IMR-90 (cell line): ENCODE results near the gene PLIN5. TPM values are rescaled to one million over a fixed set of nuclear protein-coding genes. Genes with fewer than 3 reads are reported as not detected.
A peak's percentile ranks its signal among the peaks of the same experiment; 100 is the strongest.

ENCODE experiments used
- ATAC-seq: fragments of 200-7000 bp; cut with Tn5 transposase; 2 replicates; pipeline ENCODE4 v1.9.1; 2020; ENCODE audit warnings: low read depth, mild to moderate bottlenecking, moderate library complexity
- BruUV-seq: library from RNA; stranded (reverse); fragments of 400-500 nt; replicated peaks from 2 replicates; lab custom pipeline; 2021; lab: Mats Ljungman, UMichigan
- CTCF ChIA-PET: fragments of 300-600 bp; formaldehyde crosslinking; extraction: SDS; loops from one replicate; lab custom pipeline; 2021; ENCODE audit warnings: antibody characterized with exemption; lab: Yijun Ruan, JAX
- POLR2A ChIA-PET: fragments of 300-600 bp; sonication (Branson Sonifier 250); formaldehyde crosslinking; loops from one replicate; lab custom pipeline; 2022; ENCODE audit warnings: antibody characterized with exemption; ENCODE audit not compliant: unreplicated experiment; lab: Charles Lee
- DNase-seq: peaks from one replicate; pipeline ENCODE4 v3.0.0; 2013
- H2AFZ ChIP-seq: replicated peaks from 2 replicates; pipeline ENCODE3; 2013; ENCODE audit warnings: low read length, mild to moderate bottlenecking; ENCODE audit not compliant: poor library complexity
- H2AK5ac ChIP-seq: 2 replicates; pipeline ENCODE4 v1.6.1; 2013; ENCODE audit warnings: low read depth, low read length, inconsistent platforms
- H2AK9ac ChIP-seq: replicated peaks from 2 replicates; pipeline ENCODE3; 2013; ENCODE audit warnings: mild to moderate bottlenecking, low read depth, low read length, moderate library complexity; ENCODE audit not compliant: poor library complexity
- H2BK120ac ChIP-seq: 2 replicates; pipeline ENCODE4 v1.6.1; 2013; ENCODE audit warnings: low read depth, low read length, inconsistent platforms
- H2BK15ac ChIP-seq: 3 replicates; pipeline ENCODE4 v1.6.1; 2013; ENCODE audit warnings: low read depth, low read length, inconsistent platforms
- H2BK20ac ChIP-seq: 2 replicates; pipeline ENCODE4 v1.6.1; 2013; ENCODE audit warnings: low read depth, mild to moderate bottlenecking, inconsistent platforms, low read length, moderate library complexity
- H2BK5ac ChIP-seq: 2 replicates; pipeline ENCODE4 v1.6.1; 2013; ENCODE audit warnings: mild to moderate bottlenecking, low read depth, low read length, inconsistent platforms; ENCODE audit not compliant: poor library complexity, severe bottlenecking
- H3K14ac ChIP-seq: replicated peaks from 2 replicates; pipeline ENCODE4 v1.6.1; 2013; ENCODE audit warnings: low read depth, low read length, inconsistent platforms
- H3K18ac ChIP-seq: 2 replicates; pipeline ENCODE4 v1.6.1; 2013; ENCODE audit warnings: low read depth, low read length, control low read depth
- H3K23ac ChIP-seq: 2 replicates; pipeline ENCODE4 v1.6.1; 2013; ENCODE audit warnings: low read depth, low read length, inconsistent platforms
- H3K27ac ChIP-seq: 2 replicates; pipeline ENCODE4 v1.5.1; 2013; ENCODE audit warnings: mild to moderate bottlenecking, control low read depth, low read length; ENCODE audit not compliant: insufficient read depth
- H3K27me3 ChIP-seq: 2 replicates; pipeline ENCODE4 v1.6.1; 2013; ENCODE audit warnings: low read length; ENCODE audit not compliant: control insufficient read depth, insufficient read depth
- H3K36me3 ChIP-seq: 2 replicates; pipeline ENCODE4 v1.6.1; 2013; ENCODE audit warnings: low read length, mixed read lengths; ENCODE audit not compliant: control insufficient read depth, insufficient read depth
- H3K4ac ChIP-seq: 2 replicates; pipeline ENCODE4 v1.6.1; 2013; ENCODE audit warnings: low read depth, low read length, inconsistent platforms
- H3K4me1 ChIP-seq: 2 replicates; pipeline ENCODE4 v1.6.1; 2013; ENCODE audit warnings: low read length, mixed read lengths; ENCODE audit not compliant: control insufficient read depth, insufficient read depth
- H3K4me2 ChIP-seq: 2 replicates; pipeline ENCODE4 v1.6.1; 2013; ENCODE audit warnings: low read depth, mild to moderate bottlenecking, control low read depth, low read length, moderate library complexity
- H3K4me3 ChIP-seq: 2 replicates; pipeline ENCODE4 v1.5.1; 2013; ENCODE audit warnings: low read depth, mild to moderate bottlenecking, control low read depth, low read length, moderate library complexity; ENCODE audit not compliant: insufficient read depth
- H3K56ac ChIP-seq: 2 replicates; pipeline ENCODE4 v1.6.1; 2013; ENCODE audit warnings: low read length, inconsistent platforms; ENCODE audit not compliant: insufficient read depth; ENCODE audit errors: extremely low read depth
- H3K79me1 ChIP-seq, 2 experiments: 2 replicates each; pipeline ENCODE4 v1.6.1; 2013; ENCODE audit warnings: low read length in 2 of 2, inconsistent platforms in 1 of 2, low read depth in 1 of 2
- H3K9ac ChIP-seq: 2 replicates; pipeline ENCODE4 v1.6.1; 2013; ENCODE audit warnings: low read depth, low read length, control low read depth
- H3K9me1 ChIP-seq: 2 replicates; pipeline ENCODE4 v1.6.1; 2013; ENCODE audit warnings: low read length, inconsistent platforms; ENCODE audit not compliant: insufficient read depth
- H3K9me3 ChIP-seq: 2 replicates; pipeline ENCODE4 v1.6.1; 2013; ENCODE audit warnings: low read length; ENCODE audit not compliant: control insufficient read depth, insufficient read depth
- H4K20me1 ChIP-seq: 2 replicates; pipeline ENCODE4 v1.6.1; 2013; ENCODE audit warnings: low read length, inconsistent platforms; ENCODE audit not compliant: insufficient read depth
- H4K5ac ChIP-seq: 2 replicates; pipeline ENCODE4 v1.6.1; 2013; ENCODE audit warnings: mild to moderate bottlenecking, low read depth, low read length, control low read depth
- H4K8ac ChIP-seq, 2 experiments: 2 replicates each; pipeline ENCODE4 v1.6.1; 2013; ENCODE audit warnings: low read depth in 2 of 2, low read length in 2 of 2, control low read depth in 1 of 2, inconsistent platforms in 1 of 2
- H4K91ac ChIP-seq: 2 replicates; pipeline ENCODE4 v1.6.1; 2013; ENCODE audit warnings: low read depth, low read length, inconsistent platforms; ENCODE audit not compliant: insufficient read depth
- BHLHE40 ChIP-seq: fragments of 150-350 bp; IDR thresholded peaks from 2 replicates; pipeline ENCODE4 v1.6.1; 2016; ENCODE audit warnings: mild to moderate bottlenecking, low read depth, low read length
- CTCF ChIP-seq: conservative IDR thresholded peaks from 2 replicates; pipeline ENCODE4 v1.5.1; 2012; ENCODE audit warnings: mild to moderate bottlenecking, low read depth, low read length, improper control_type of control experiment
- FOS ChIP-seq: fragments of 150-350 bp; IDR thresholded peaks from 2 replicates; pipeline ENCODE4 v1.6.1; 2016; ENCODE audit warnings: low read depth, low read length
- MAFK ChIP-seq: IDR thresholded peaks from 2 replicates; pipeline ENCODE4 v1.6.1; 2012; ENCODE audit warnings: low read depth, low read length, improper control_type of control experiment
- MAZ ChIP-seq: IDR thresholded peaks from 2 replicates; pipeline ENCODE4 v1.6.1; 2012; ENCODE audit warnings: low read depth, mild to moderate bottlenecking, low read length, improper control_type of control experiment, moderate library complexity, borderline replicate concordance
- NFE2L2 ChIP-seq: fragments of 150-350 bp; IDR thresholded peaks from 2 replicates; pipeline ENCODE4 v1.6.1; 2016; ENCODE audit warnings: low read depth, mild to moderate bottlenecking, low read length
- POLR2A ChIP-seq: IDR thresholded peaks from 2 replicates; pipeline ENCODE4 v1.6.1; 2012; ENCODE audit warnings: mild to moderate bottlenecking, low read depth, low read length
- RAD21 ChIP-seq: IDR thresholded peaks from 2 replicates; pipeline ENCODE4 v1.6.1; 2012; ENCODE audit warnings: low read length, improper control_type of control experiment
- RCOR1 ChIP-seq: IDR thresholded peaks from 2 replicates; pipeline ENCODE4 v1.6.1; 2012; ENCODE audit warnings: mild to moderate bottlenecking, low read length, improper control_type of control experiment; ENCODE audit not compliant: insufficient replicate concordance
- SMC3 ChIP-seq: fragments of 150-350 bp; IDR thresholded peaks from 2 replicates; pipeline ENCODE4 v1.6.1; 2016; ENCODE audit warnings: low read depth, mild to moderate bottlenecking, antibody characterized with exemption, low read length, moderate library complexity
- USF2 ChIP-seq: fragments of 150-350 bp; IDR thresholded peaks from 2 replicates; pipeline ENCODE4 v1.6.1; 2017; ENCODE audit warnings: mild to moderate bottlenecking, antibody characterized with exemption, low read length, low read depth
- WGBS, 2 experiments: methylation state at CpG; one replicate each; pipeline versions ENCODE4 v1.1.5 to v1.1.7; 2013; ENCODE audit warnings: missing lambda C conversion rate in 2 of 2; ENCODE audit not compliant: insufficient read length in 1 of 2; ENCODE audit errors: extremely low coverage in 2 of 2; 5-methylcytosine and 5-hydroxymethylcytosine counted together
- dilution Hi-C: fragments of 300-500 bp; cut with HindIII; formaldehyde crosslinking; loops from one replicate; pipeline ENCODE4 v1.14.3; 2018; ENCODE audit warnings: low sequenced_read_pairs; ENCODE audit not compliant: unreplicated experiment
- in situ Hi-C: fragments of 300-500 bp; cut with MboI; formaldehyde crosslinking; loops from 3 replicates; pipeline ENCODE4 v1.14.3; 2019; ENCODE audit warnings: low sequenced_read_pairs, inconsistent platforms, mixed read lengths
- intact Hi-C: fragments of 100-400 bp; cut with micrococcal nuclease; formaldehyde crosslinking; loops from 2 replicates; pipeline ENCODE4 v1.10.0; 2022
- polyA plus RNA-seq, 3 experiments: library from polyadenylated mRNA; depleted of rRNA; stranded (reverse); fragments of >200 nt; gene quantifications; 2 replicates each; pipeline ENCODE4 v1.2.3, GENCODE V29; 2012; ENCODE audit warnings: low replicate concordance in 1 of 3
- total RNA-seq: library from RNA; depleted of rRNA; stranded (reverse); fragments of >200 nt; gene quantifications from 2 replicates; pipeline ENCODE4 v1.2.3, GENCODE V29; 2012

Gene PLIN5
- total and polyA plus RNA-seq, 2 of the 4 experiments (the other 2 are of a cell fraction), result not detected

GRCh38 chr19:4575267-4576015 lies 40.4 kb upstream of the PLIN5 start:
- Histone ChIP-seq H2AK9ac (peak overlapping the region; percentile 22), H3K4me3 (no peak overlapping the region), H4K8ac (peak overlapping the region; percentile 81 to 90), H2AFZ (peak overlapping the region; percentile 52), H3K4me1 (peaks cover 9% of the 10 kb centered on the region), H3K56ac (peak overlapping the region; percentile 26; the same call in 1 of the 2 replicates), H2AK5ac (peak overlapping the region; percentile 82), H2BK120ac (peak overlapping the region; percentile 81), H4K5ac (peak overlapping the region; percentile 75), H4K20me1 (no peaks in the 10 kb centered on the region), H3K9ac (peak overlapping the region; percentile 5; the same call in 1 of the 2 replicates), H3K79me1 (no peaks in the 10 kb centered on the region), H3K9me3 (no peaks in the 10 kb centered on the region), H3K4ac (peak overlapping the region; percentile 87), H2BK20ac (peak overlapping the region; percentile 88), H3K27ac (peak overlapping the region; percentile 51), H2BK5ac (peak overlapping the region; percentile 14), H3K4me2 (peak overlapping the region; percentile 5; the same call in 1 of the 2 replicates), H3K9me1 (peaks cover 5% of the 10 kb centered on the region; the same call in 1 of the 2 replicates), H4K91ac (peak overlapping the region; percentile 72), H2BK15ac (peak overlapping the region; percentile 75; the same call in 1 of the 3 replicates), H3K23ac (peak overlapping the region; percentile 25), H3K27me3 (peaks cover 20% of the 10 kb centered on the region), H3K14ac (peak overlapping the region; percentile 82), H3K18ac (peak overlapping the region; percentile 51; the same call in 1 of the 2 replicates), H3K36me3 (no peaks in the 10 kb centered on the region)
- DNase-seq (peak; percentile 89), ATAC-seq (peak; percentile 83)
- TF ChIP-seq RCOR1 (no peak), NFE2L2 (no peak), SMC3 (no peak), MAFK (no peak), POLR2A (no peak), MAZ (peak; percentile 49; the same call in 1 of the 2 replicates), RAD21 (no peak), CTCF (no peak), USF2 (no peak), BHLHE40 (no peak), FOS (peak; percentile 75)
- dilution Hi-C loops (no loop called here), intact Hi-C loops (loop anchor here (1.0 kb wide), 1 partner anchor 61 kb away; no protein-coding TSS in a partner anchor), in situ Hi-C loops (loop anchor here (5.0 kb wide), 1 partner anchor 62 kb away; the partner anchor contains the start of gene TNFAIP8L1)
- POLR2A ChIA-PET, result no interaction called here
- CTCF ChIA-PET, result interaction anchor here (1.3 to 1.5 kb wide), 2 partner anchors 59 to 61 kb away, joined by 5 to 11 read pairs; no protein-coding TSS in a partner anchor
- no TSS peak for BruUV-seq
- 18% methylated on average over 8 of the region's 19 CpGs; no CpG with 5 or more reads in 1 of the 2 experiments for WGBS, 2 experiments
